K562 (cell line): ENCODE data around the gene SLC15A3. TPM values are rescaled to one million over a fixed set of nuclear protein-coding genes. Genes with fewer than 3 reads are reported as not detected.
"Not testable (repeated sequence)": the region's sequence is repeated elsewhere in the genome, so short reads cannot be mapped to it uniquely, and the experiment has no call there.

Source experiments
- ATAC-seq: fragments of 200-7000 bp; cut with Tn5 transposase; 3 replicates; pipeline ENCODE4 v1.9.1; 2020; ENCODE audit warnings: moderate library complexity
- BruUV-seq: library from RNA; stranded (reverse); fragments of 400-500 nt; replicated peaks from 2 replicates; lab custom pipeline; 2021; lab: Mats Ljungman, UMichigan
- CTCF ChIA-PET: fragments of 300-600 bp; formaldehyde crosslinking; extraction: SDS; loops from one replicate; lab custom pipeline; 2021; ENCODE audit warnings: low intra/inter-chr PET ratio; lab: Yijun Ruan, JAX
- POLR2A ChIA-PET: fragments of 300-600, 350-650 bp; sonication (Branson Sonifier 250); formaldehyde crosslinking; extraction: SDS; loops from one replicate; lab custom pipeline; 2021; ENCODE audit warnings: antibody characterized with exemption, inconsistent platforms; lab: Yijun Ruan, JAX
- DNase-seq, 4 experiments: peaks; one replicate each; pipeline versions ENCODE4 v3.0.0 to v3.0.0-alpha.2; 2011 to 2018; ENCODE audit warnings: low spot score in 3 of 4, mixed read lengths in 3 of 4; ENCODE audit errors: extremely low read depth in 1 of 4
- FAIRE-seq: peaks from 2 replicates; lab custom pipeline; 2011; peaks lifted over from hg19 to GRCh38; lab: Jason Lieb, UNC
- H2AFZ ChIP-seq: 2 replicates; pipeline ENCODE4 v1.6.0; 2011; ENCODE audit warnings: low read depth, low read length, control low read depth, inconsistent platforms
- H3K27ac ChIP-seq: fragments of 200-600 bp; 3 replicates; pipeline ENCODE4 v1.8.0; 2011; ENCODE audit warnings: low read depth, mild to moderate bottlenecking, control low read depth, inconsistent platforms, low read length, moderate library complexity, mixed read lengths; ENCODE audit errors: extremely low read depth
- H3K27me3 ChIP-seq, 2 experiments: fragments of 300-600 bp in 1 of 2; 2 replicates in 1 of 2; 3 replicates in 1 of 2; pipeline versions ENCODE4 v1.6.0 to v1.8.0; 2011; ENCODE audit warnings: inconsistent platforms in 2 of 2, low read length in 2 of 2, mild to moderate bottlenecking in 1 of 2, mixed read lengths in 1 of 2, moderate library complexity in 1 of 2; ENCODE audit not compliant: control insufficient read depth in 2 of 2, insufficient read depth in 2 of 2
- H3K36me3 ChIP-seq: fragments of 300-600 bp; 3 replicates; pipeline ENCODE4 v1.8.0; 2011; ENCODE audit warnings: mild to moderate bottlenecking, low read length, inconsistent platforms; ENCODE audit not compliant: control insufficient read depth, insufficient read depth
- H3K4me1 ChIP-seq, 2 experiments: fragments of 200-600 bp in 1 of 2; replicated peaks in 1 of 2; 2 replicates in 1 of 2; 3 replicates in 1 of 2; pipeline versions ENCODE4 v1.5.1 to v1.8.0; 2011; ENCODE audit warnings: inconsistent platforms in 2 of 2, low read length in 2 of 2, mild to moderate bottlenecking in 1 of 2, mixed read lengths in 1 of 2, moderate library complexity in 1 of 2; ENCODE audit not compliant: control insufficient read depth in 2 of 2, insufficient read depth in 2 of 2
- H3K4me2 ChIP-seq: 2 replicates; pipeline ENCODE4 v1.6.1; 2011; ENCODE audit warnings: low read length, control low read depth, inconsistent platforms, mixed read lengths; ENCODE audit not compliant: insufficient read depth
- H3K4me3 ChIP-seq: fragments of 200-600 bp; sonication (generic), shearing (Covaris generic); 2 replicates; pipeline ENCODE4 v1.5.1; 2016; ENCODE audit warnings: control low read depth, inconsistent platforms
- H3K79me2 ChIP-seq: fragments of 200-600 bp; 3 replicates; pipeline ENCODE4 v1.8.0; 2011; ENCODE audit warnings: low read length, inconsistent platforms; ENCODE audit not compliant: control insufficient read depth, insufficient read depth
- H3K9ac ChIP-seq, 2 experiments: 2 replicates each; pipeline versions ENCODE4 v1.6.0 to v1.6.1; 2011; ENCODE audit warnings: low read depth in 2 of 2, low read length in 2 of 2, control low read depth in 1 of 2, inconsistent platforms in 1 of 2, mild to moderate bottlenecking in 1 of 2, mixed read lengths in 1 of 2; ENCODE audit not compliant: insufficient read depth in 1 of 2
- H3K9me1 ChIP-seq: one replicate; pipeline ENCODE4 v1.6.0; 2011; ENCODE audit warnings: inconsistent platforms, mild to moderate bottlenecking, low read length, moderate library complexity; ENCODE audit not compliant: control insufficient read depth, insufficient read depth
- H3K9me3 ChIP-seq: replicated peaks from 2 replicates; pipeline ENCODE4 v1.5.1; 2011; ENCODE audit warnings: low read depth, low read length, inconsistent platforms; ENCODE audit not compliant: control insufficient read depth, insufficient read depth
- H4K20me1 ChIP-seq: replicated peaks from 2 replicates; pipeline ENCODE4 v1.6.1; 2011; ENCODE audit warnings: low read length, inconsistent platforms, mixed read lengths; ENCODE audit not compliant: control insufficient read depth, insufficient read depth
- CBX3 ChIP-seq, 2 experiments: IDR thresholded peaks; 1 replicate in 1 of 2; 2 replicates in 1 of 2; pipeline ENCODE4 v1.6.1; 2012; ENCODE audit warnings: inconsistent platforms in 2 of 2, low read length in 2 of 2, borderline replicate concordance in 1 of 2, control low read depth in 1 of 2
- SNIP1 ChIP-seq: fragments of 450-650 bp; IDR thresholded peaks from 2 replicates; pipeline ENCODE4 v1.7.1; 2017; ENCODE audit warnings: low read depth, mild to moderate bottlenecking
- SPI1 ChIP-seq: IDR thresholded peaks from 2 replicates; pipeline ENCODE4 v1.6.1; 2011; ENCODE audit warnings: low read depth, low read length, control low read depth, borderline replicate concordance
- TRIM24 ChIP-seq, 2 experiments: fragments of 450-650 bp; IDR thresholded peaks; 2 replicates each; pipeline ENCODE4 v1.6.1; 2016
- TRIM28 ChIP-seq: fragments of 450-650 bp; IDR thresholded peaks from 2 replicates; pipeline ENCODE4 v1.6.1; 2017
- ZFP36 ChIP-seq: fragments of 150-350 bp; IDR thresholded peaks from 2 replicates; pipeline ENCODE4 v1.6.1; 2018; ENCODE audit warnings: low read length, low read depth; ENCODE audit not compliant: partially characterized antibody
- ZNF431 ChIP-seq: sonication (generic); formaldehyde crosslinking; IDR thresholded peaks from 2 replicates; pipeline ENCODE4 v1.8.0; 2022; ENCODE audit warnings: mild to moderate bottlenecking, missing genetic modification reagents
- WGBS: fragments of 100-300 bp; shearing (Covaris generic); methylation state at CpG from one replicate; pipeline ENCODE4 v1.1.6; 2016; ENCODE audit warnings: low coverage, mixed read lengths; ENCODE audit not compliant: insufficient coverage; ENCODE audit errors: missing lambda C conversion rate; 5-methylcytosine and 5-hydroxymethylcytosine counted together
- in situ Hi-C: fragments of 300-500 bp; cut with MboI; formaldehyde crosslinking; loops from 4 replicates; pipeline ENCODE4 v1.15.0; 2018; ENCODE audit warnings: inconsistent platforms, mixed read lengths
- intact Hi-C: fragments of 100-400 bp; cut with micrococcal nuclease; formaldehyde crosslinking; loops from 2 replicates; pipeline ENCODE4 v1.14.2; 2022
- polyA plus RNA-seq, 8 experiments: library from polyadenylated mRNA; depleted of rRNA in 4 of 8; stranded (reverse) in 5 of 8; unstranded in 3 of 8; fragments of >200 nt; fragmentation: Nextera tagmentation in 2 of 8; fragmentation: Illumina TruSeq in 1 of 8; extraction: Ambion mirVana in 2 of 8; extraction: Trizol in 1 of 8; gene quantifications; 2 replicates each; pipeline versions ENCODE4 v1.2.1 to v1.2.3, GENCODE V29; 2011 to 2014; ENCODE audit warnings: inconsistent platforms in 1 of 8, missing spikeins in 1 of 8
- total RNA-seq, 7 experiments: library from RNA; depleted of rRNA in 6 of 7; stranded (reverse); fragments of >200 nt in 6 of 7; fragmentation: Illumina TruSeq in 2 of 7; extraction: Trizol in 2 of 7; gene quantifications; 2 replicates each; pipeline versions ENCODE4 v1.2.1 to v1.2.3, GENCODE V29; 2011 to 2021; ENCODE audit warnings: low replicate concordance in 1 of 7
- TF ChIP-seq, protein P1 (sequence below): fragments of 450-650 bp; IDR thresholded peaks from 2 replicates; pipeline ENCODE4 v1.6.1; 2018; ENCODE audit warnings: mild to moderate bottlenecking, low read depth; ENCODE audit not compliant: partially characterized antibody

SLC15A3 gene
- total and polyA plus RNA-seq, 9 of the 15 experiments (the other 6 are each of a cell fraction or from before 2014, with no cell fraction given), result 0.07 to 0.27 TPM; not detected in 7

DNA sequence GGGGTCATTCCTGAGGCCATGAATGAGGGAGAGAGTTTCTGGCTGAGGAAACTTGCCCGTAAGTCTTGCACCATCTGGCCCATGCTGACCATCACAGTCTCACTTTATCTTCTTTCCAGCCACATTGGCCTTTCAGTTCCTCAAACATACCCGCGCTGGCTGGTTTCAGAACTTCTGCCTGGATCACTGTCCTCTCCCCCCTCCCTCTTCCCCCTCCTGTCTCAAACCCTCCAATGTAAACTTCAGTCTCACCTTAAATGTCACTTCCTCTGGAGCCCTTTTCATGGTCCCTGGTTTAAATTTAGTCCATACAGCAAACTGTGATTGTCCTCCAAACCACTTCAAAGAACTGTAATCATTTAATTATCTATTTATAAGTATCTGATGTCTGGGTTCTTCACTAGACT, 41.7 kb downstream of the SLC15A3 start:
- intact Hi-C loops (no loop called here), in situ Hi-C loops (no loop called here)
- H3K36me3 ChIP-seq, result peaks cover under 1% of the 10 kb centered on the region; the same call in 1 of the 3 replicates
- TF ChIP-seq SPI1 (peak; percentile 39; the same call in 1 of the 2 replicates), SNIP1 (no peak)
- DNase-seq (no peak), ATAC-seq (no peak), FAIRE-seq (no peak)
- no peak overlapping the region for H3K4me3 ChIP-seq
- H4K20me1 ChIP-seq, result peaks cover 7% of the 10 kb centered on the region; the same call in 1 of the 2 replicates
- no peak overlapping the region for H3K4me2 ChIP-seq
- no peaks in the 10 kb centered on the region for H3K9me1 ChIP-seq
- no peak overlapping the region for H3K27ac ChIP-seq
- peaks cover 8% of the 10 kb centered on the region for H3K9me3 ChIP-seq
- ChIA-PET POLR2A (no interaction called here), CTCF (no interaction called here)
- BruUV-seq, result no TSS peak
- H3K4me1 ChIP-seq, result peaks cover 8 to 25% of the 10 kb centered on the region in 2 experiments; a peak in 4 of 5 replicates
- no peak overlapping the region for H3K9ac ChIP-seq
- H2AFZ ChIP-seq, result no peak overlapping the region
- H3K27me3 ChIP-seq, result no peaks in the 10 kb centered on the region
- peaks cover 26% of the 10 kb centered on the region for H3K79me2 ChIP-seq
- WGBS, result 29% methylated on average over 3 of the region's 3 CpGs

DNA sequence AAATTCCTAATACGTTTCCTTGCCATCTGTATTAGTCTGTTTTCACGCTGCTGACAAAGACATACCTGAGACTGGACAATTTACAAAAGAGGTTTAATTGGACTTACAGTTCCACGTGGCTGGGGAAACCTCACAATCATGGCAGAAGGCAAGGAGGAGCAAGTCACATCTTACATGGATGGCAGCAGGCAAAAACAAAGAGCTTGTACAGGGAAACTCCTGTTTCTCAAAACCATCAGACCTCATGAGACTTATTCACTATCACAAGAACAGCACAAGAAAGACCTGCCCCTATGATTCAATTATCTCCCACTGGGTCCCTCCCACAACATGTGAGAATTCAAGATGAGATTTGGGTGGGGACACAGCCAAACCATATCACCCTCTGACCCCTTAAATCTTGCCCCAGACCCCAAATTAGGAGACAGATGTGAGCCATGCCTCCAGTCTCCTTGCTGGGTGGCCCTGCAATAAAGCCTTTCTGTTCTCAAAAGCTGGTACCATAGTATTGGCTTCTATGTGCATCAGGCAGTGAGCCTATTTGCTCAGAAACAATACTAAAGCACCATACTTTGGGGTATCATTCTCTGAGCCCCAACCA, 42.2 kb downstream of the SLC15A3 start:
- BruUV-seq, H3K9me3 ChIP-seq, DNase-seq, ATAC-seq, CTCF ChIA-PET, in situ Hi-C loops, intact Hi-C loops, FAIRE-seq, H2AFZ ChIP-seq, H3K9ac ChIP-seq, H3K4me3 ChIP-seq, H3K9me1 ChIP-seq, H3K4me2 ChIP-seq, H3K36me3 ChIP-seq, H3K27me3 ChIP-seq, H3K27ac ChIP-seq: not testable (repeated sequence)
- H3K79me2 ChIP-seq, result peaks cover 26% of the 10 kb centered on the region
- H3K4me1 ChIP-seq, result peaks cover 12 to 23% of the 10 kb centered on the region in 2 experiments
- POLR2A ChIA-PET, result interaction anchor here (1.0 kb wide), 1 partner anchor 9 kb away, joined by 3 read pairs; no protein-coding TSS in a partner anchor
- TF ChIP-seq ZFP36 (peak; percentile 25), ZNF431 (CRISPR knock-in tag) (peak; percentile 99), TRIM24 (IDR thresholded peaks at IDR 0.05) (peak in 1 of 2 experiments; percentile 51; a peak in 1 of 4 replicates), CBX3 (IDR thresholded peaks at IDR 0.05; ENCODE audit: borderline replicate concordance in 1 of 2, low read length in 2 of 2) (peak in 1 of 2 experiments; percentile 58; a peak in 1 of 3 replicates), TRIM28 (peak; percentile 25; the same call in 1 of the 2 replicates)
- TF ChIP-seq, protein P1, sequence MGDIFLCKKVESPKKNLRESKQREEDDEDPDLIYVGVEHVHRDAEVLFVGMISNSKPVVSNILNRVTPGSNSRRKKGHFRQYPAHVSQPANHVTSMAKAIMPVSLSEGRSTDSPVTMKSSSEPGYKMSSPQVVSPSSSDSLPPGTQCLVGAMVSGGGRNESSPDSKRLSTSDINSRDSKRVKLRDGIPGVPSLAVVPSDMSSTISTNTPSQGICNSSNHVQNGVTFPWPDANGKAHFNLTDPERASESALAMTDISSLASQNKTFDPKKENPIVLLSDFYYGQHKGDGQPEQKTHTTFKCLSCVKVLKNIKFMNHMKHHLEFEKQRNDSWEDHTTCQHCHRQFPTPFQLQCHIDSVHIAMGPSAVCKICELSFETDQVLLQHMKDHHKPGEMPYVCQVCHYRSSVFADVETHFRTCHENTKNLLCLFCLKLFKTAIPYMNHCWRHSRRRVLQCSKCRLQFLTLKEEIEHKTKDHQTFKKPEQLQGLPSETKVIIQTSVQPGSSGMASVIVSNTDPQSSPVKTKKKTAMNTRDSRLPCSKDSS, result peak; percentile 47
- WGBS, result 4% methylated on average over 3 of the region's 3 CpGs
- H4K20me1 ChIP-seq, result peaks cover 11% of the 10 kb centered on the region; the same call in 1 of the 2 replicates
